ENCODE results near the gene PCBP4.

DNA sequence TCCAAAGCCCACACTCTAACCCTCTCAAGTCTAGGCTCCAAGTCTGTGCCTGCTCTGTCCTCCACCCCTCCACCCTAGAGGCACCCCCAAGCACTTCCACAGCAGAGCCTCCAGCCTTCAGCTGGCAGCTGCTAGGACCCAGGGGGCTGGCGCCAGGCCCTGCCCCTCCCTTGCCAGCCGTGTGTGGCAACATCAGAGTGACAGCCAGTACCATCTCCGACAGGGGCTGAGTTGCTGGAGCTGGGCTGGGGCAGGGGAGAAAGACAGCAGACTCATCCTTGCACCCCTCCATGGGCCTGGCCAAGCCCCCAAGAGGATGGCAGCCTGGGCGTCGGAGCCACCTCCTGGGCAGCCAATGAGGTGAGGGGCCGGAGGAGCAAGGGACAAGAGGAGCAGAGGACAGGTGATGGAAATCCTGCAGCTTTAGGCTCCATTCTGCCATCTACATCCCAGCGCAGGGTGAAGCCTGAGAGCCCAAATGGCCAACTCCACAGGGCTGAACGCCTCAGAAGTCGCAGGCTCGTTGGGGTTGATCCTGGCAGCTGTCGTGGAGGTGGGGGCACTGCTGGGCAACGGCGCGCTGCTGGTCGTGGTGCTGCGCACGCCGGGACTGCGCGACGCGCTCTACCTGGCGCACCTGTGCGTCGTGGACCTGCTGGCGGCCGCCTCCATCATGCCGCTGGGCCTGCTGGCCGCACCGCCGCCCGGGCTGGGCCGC lies 11.9 kb downstream of the PCBP4 start, which contains the start of gene GPR62:
- TF ChIP-seq, protein P1, sequence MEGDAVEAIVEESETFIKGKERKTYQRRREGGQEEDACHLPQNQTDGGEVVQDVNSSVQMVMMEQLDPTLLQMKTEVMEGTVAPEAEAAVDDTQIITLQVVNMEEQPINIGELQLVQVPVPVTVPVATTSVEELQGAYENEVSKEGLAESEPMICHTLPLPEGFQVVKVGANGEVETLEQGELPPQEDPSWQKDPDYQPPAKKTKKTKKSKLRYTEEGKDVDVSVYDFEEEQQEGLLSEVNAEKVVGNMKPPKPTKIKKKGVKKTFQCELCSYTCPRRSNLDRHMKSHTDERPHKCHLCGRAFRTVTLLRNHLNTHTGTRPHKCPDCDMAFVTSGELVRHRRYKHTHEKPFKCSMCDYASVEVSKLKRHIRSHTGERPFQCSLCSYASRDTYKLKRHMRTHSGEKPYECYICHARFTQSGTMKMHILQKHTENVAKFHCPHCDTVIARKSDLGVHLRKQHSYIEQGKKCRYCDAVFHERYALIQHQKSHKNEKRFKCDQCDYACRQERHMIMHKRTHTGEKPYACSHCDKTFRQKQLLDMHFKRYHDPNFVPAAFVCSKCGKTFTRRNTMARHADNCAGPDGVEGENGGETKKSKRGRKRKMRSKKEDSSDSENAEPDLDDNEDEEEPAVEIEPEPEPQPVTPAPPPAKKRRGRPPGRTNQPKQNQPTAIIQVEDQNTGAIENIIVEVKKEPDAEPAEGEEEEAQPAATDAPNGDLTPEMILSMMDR (optimal IDR thresholded peaks at IDR 0.05 in 1 of 3, IDR thresholded peaks at IDR 0.05 in 1 of 3, conservative IDR thresholded peaks at IDR 0.05 in 1 of 3; ENCODE audit: extremely low read depth in 1 of 3, insufficient read depth in 2 of 3, low read length in 3 of 3): no peak
- TF ChIP-seq EZH2 (IDR thresholded peaks at IDR 0.05; ENCODE audit: low read length): peak; percentile 67

Measured in keratinocyte (primary cell).